UCSD-AML1 (cell line): ENCODE measurements around the gene APOL4.
"Not testable (repeated sequence)": the region's sequence is repeated elsewhere in the genome, so short reads cannot be mapped to it uniquely, and the experiment has no call there.

Experiments
- DNase-seq: peaks from one replicate; lab custom pipeline; 2025; ENCODE audit not compliant: unreplicated experiment; lab: John Stamatoyannopoulos, UW

APOL4 gene

GRCh38 chr22:36201630-36202319, at the start of gene APOL4:
APOL4 (minus strand) TSS chr22:36201809; CDS start chr22:36201734, 75 bp downstream.
- peak; percentile 61 for DNase-seq

- not testable (repeated sequence) for DNase-seq
Observed at GRCh38 chr22:36250292-36250960, 48.8 kb upstream of the APOL4 start.

GRCh38 chr22:36249160-36249559, 47.6 kb upstream of the APOL4 start:
- no peak for DNase-seq

GRCh38 chr22:36247955-36248354, 46.3 kb upstream of the APOL4 start:
- no peak for DNase-seq

DNA sequence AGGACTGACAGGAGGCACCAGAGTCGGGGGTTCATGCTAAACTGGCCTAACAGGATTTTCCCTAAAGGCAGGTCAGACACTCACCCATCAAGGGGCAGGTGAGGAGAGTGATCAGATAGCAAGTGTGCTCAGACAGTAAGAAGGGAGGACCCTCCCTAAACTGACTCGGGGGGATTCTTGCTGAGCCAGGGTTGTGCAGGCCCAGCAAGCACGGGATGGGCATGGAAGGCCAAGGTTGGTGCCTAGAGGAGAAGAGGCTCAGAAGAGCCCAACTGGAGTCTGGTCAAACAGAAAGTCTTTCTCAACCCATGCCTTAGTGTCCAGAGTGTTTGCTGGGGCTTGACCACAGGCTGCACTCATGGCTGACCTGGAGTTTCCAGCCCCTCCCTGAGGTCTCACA, 45.1 kb upstream of the APOL4 start:
- no peak for DNase-seq

DNA sequence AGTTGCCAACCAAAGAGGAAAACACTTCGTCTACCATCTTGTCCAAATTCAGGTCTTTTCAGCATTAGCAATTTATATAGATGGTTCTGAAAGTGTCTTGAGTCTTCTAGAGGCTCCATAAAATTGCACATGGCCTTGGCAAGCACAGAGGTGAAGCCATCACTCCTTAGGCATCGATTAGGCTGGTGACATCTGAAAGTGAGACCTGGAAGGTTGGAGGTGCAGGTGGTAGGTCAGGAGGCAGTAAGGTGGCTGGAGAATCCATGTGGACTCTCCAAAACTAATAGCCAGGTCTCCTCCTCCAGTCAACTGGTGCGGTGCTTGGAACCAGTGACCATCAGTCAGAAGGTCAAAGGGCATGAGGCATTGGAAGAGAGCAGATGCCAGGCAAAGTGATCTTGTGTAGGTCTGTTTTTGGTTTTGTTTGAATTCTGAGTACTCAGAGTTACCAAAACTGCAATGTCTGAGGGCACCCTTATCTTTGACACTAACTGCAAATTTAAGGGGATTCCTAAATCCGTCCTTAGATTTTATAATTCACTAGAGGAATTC, 44.3 kb upstream of the APOL4 start:
- no peak for DNase-seq

DNA sequence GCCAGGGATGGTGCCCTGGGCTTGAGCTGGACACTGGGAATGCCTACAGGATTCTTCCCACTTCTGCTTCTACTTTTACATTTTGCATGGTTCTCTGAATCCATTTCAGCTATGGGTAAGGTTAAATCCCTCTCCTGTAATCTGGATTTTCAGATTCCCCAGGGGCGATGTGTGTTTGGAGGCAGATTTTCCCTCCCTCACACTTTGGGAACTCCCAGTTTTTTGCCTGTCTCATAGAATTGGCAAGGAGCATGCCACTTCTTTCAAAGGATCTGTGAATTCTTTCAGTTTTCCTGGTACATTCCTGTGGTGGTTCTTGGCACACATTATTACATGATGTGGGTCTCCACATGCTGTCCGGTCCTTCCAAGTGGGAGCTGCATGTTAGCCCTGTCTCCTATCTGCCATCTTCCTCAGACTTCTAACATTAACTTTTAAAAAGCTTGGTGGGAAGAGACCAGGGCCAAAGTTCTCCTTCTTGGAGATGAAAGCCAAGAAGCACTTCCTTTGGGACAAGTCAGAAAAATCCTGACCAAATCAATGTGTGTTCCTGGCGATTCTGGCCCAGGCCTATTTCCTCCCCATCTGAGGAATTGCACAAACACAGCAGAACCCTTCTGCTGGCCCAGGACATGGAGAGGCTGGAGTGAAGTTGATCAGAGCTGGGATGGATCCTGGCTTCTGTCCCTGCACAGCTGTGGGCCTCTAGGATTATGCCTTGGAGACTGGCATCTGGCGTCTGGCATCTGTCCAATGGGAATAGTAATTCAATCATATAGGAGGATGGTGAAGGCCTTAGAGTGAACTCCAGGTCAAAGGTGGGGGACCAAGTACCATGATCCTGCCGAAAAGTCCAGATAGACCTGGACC, 43.1 kb upstream of the APOL4 start:
- no peak for DNase-seq

DNA sequence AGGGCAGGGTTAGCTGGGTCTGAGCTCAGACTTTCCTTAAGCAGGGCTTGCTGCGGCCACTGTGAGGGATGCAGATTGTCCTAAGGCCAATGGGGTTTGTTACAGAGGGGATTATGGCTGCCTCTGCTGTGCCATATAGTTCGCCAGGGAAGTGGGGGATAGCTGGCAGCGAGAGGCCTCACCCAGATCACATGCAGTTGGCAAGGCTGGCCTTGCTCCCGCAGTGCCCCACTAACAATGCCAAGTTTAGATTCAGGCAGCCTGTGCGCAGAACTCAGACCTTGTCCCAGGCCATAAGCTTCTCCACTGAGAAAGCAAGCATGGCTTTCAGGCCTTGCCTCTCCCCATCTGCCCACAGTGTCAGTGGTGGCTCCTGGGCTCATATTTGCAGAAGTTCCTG, 42.4 kb upstream of the APOL4 start:
- DNase-seq: no peak

DNA sequence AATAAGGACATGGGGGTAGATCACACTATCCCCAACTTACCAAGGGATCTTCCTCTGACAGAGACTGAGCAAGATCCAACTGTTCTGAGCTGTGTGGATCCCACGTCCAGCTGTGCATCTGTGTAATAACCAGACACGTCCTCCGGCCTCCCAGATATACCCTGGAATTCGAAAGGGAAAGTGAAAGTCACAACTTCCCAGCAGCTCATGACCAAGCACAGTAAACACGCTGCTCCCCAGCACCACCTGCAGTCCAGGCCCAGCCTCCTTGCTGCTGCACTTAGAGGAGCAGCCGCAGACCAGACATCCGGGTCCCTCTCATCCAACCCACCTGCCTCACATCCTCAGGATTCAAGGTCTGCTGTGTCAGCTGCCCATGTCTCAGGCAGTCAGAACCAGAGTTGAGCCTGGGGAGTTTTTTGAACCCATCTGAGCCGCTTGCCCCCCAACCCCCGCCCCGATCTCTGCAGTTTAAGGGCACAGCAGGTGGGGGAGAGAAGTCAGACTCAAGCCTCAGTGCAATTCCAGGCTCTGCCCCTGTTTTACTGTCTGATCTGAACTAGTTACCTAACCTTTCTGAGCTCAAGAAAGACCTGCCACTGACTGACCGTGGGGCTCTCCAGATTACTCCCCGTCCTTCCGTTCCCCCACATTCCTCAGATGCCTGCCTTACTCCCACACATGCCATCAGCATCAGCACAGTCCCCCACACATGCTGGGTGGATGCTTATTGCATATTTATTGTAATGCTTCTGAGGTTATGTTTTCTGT, 38.0 kb upstream of the APOL4 start, which contains the start of gene APOL2:
APOL2 (minus strand) TSS at position 127 of the 771 bp plus-strand sequence. CDS start 6,365 bp downstream, outside the sequence.
- DNase-seq: peak; percentile 82

DNA sequence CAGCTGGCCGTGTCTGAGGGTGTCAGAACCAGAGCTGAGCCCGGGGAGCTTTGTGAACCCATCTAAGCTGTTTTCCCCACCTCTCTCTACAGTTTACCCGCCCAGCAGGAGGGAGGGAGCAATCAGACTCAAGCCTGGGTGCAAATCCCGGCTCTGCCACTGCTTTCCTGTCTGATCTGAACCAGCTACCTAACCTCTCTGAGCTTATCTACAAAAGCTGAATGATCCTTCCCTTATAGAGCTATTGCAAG, 37.5 kb upstream of the APOL4 start:
- no peak for DNase-seq

GRCh38 chr22:36238373-36239149, 37.0 kb upstream of the APOL4 start:
- no peak for DNase-seq

DNA sequence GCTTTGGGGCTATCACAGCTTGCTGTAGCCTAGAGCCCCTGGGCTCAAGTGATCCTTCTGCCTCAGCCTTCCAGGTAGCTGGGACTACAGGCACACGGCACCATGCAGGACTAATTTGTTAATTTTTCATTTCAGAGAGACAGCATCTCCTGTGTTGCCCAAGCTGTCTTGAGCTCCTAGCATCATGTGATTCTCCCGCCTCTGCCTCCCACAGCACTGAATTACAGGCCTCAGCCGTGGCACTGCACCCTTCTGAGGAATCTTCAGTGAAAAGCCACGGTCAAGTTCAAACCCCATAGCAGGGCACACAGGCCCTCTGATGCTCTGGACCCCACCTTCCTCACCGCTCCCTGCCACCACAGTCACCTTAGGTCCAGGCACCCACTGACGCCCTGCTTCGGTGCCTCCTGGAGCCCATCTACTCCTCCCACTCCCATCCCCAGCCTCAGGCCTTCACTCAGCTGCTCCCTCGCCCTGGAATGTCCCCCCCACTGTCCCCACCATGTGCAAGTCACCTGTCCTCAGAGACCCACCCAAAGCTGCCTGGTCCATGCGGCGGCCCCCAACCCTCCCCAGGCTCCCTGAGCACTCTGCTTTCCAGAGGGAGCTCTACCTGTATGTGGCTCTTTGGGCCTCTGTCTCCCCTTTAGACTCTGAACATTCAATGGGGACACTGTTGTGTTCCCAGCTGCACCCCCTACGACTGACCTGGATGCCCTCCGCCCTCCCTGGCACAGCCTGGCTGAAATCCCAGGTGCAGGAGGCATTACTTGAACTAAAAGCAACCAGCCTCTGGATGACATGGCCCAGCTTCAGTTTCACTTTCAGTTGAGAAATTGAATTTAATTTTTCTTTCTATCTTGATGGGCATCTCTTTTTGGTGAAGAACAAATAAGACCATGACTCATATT, 36.1 kb upstream of the APOL4 start:
- DNase-seq: no peak

DNA sequence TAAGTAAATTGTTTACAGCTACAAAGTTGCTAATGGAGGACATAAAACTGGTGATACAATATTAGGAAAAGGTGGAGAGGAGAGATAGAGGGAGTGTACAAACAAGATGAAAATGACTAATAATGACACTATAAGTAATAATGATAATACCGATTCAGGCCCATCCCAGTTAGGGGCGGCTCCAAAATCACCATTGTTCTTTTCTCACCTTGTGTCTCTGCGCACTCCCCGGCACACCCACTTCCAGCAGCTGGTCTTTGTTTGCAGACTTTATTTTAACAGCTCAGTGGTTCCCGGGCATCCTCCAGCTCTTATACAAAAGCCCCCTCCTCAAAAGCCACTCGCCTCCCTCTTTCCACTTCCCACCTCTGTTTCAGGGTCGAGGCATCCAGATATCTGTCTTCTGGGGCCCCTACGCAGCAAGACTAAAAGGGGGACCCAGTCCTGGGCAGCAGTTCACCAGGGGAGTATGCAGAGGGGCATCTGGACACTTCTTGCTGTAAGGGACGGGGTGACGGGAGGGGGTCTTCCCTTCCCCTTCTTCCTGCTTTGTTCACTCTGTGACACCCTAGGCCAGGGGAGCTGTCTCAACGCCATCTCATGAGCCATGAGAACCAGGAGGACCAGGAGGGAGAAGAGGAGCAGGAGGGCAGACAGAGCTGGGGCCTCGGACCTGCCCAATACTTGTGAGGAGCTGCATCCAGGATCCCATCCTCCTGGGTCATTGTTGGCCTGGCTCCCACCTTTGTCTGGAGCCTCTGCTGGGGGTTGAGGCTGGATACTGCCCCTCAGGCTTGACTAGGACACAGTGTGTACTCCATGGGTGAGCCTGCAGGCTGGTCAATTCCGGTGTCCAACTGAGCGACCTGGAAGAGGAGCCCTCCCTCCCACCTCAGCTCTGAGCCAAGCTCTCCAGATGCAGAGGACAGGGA, 35.0 kb upstream of the APOL4 start:
- DNase-seq: no peak

DNA sequence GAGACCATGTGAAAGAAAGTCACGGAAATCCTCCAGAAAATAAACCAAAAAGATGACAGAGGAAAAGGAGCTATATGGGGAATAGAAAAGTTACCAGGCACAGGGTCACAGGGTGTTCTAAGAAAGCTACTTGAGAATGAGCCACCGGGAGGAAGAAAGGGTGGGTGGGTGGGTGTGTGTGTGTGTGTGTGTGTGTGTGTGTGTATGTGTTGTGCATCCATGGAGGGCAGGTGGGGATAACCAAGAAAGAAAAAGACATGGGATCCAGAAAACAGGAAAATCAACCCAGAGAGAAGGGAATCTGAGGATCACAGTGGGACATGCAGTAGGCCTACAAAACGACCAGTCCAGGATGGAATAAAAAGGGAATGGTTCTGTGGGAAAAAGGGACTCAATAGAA, 34.0 kb upstream of the APOL4 start:
- no peak for DNase-seq

- DNase-seq: no peak
Observed at GRCh38 chr22:36234919-36235318, 33.3 kb upstream of the APOL4 start.

GRCh38 chr22:36234213-36234612, 32.6 kb upstream of the APOL4 start:
- DNase-seq: no peak

DNA sequence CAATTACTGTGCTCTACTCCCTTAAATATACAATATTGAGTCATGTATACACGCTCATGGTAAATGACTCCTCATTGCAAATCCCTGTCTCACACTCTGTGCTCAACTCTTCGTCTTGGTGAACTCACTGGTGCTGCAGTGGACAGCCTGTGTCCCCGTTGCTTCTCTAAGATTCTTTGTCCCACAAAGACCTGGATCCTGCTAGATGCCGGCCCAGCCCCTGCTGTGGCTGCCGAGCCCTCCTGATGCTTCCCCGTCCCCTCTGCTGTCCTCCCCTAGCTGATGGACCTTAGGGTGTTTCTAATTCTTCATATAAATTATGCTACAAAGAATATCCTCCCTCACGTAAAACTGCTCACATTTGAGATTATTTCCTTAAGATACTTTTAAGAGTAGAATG, 32.2 kb upstream of the APOL4 start:
- DNase-seq: no peak
